Stimulated activated CD4-positive, alpha-beta T cell treated with anti-CD3 and anti-CD28 coated beads, TNF-alpha, amount 100 ng/mL, for 1 hour (primary cell): ENCODE measurements around the gene HEPACAM.
"Not testable (repeated sequence)": the region's sequence is repeated elsewhere in the genome, so short reads cannot be mapped to it uniquely, and the experiment has no call there.

Experiments
- DNase-seq, 3 donors: peaks; one replicate each; pipeline ENCODE4 v3.0.0-alpha.2; 2020; ENCODE audit warnings: low read depth in 3 of 3, low spot score in 1 of 3

Gene HEPACAM

GRCh38 chr11:124935548-124936514, at the start of gene HEPACAM:
TSS of gene HEPACAM (minus strand) at chr11:124936047. CDS start at chr11:124936006, 41 bp downstream.
- DNase-seq = no peak

GRCh38 chr11:124984512-124984854, 48.6 kb upstream of the HEPACAM start:
- no peak for DNase-seq

DNA sequence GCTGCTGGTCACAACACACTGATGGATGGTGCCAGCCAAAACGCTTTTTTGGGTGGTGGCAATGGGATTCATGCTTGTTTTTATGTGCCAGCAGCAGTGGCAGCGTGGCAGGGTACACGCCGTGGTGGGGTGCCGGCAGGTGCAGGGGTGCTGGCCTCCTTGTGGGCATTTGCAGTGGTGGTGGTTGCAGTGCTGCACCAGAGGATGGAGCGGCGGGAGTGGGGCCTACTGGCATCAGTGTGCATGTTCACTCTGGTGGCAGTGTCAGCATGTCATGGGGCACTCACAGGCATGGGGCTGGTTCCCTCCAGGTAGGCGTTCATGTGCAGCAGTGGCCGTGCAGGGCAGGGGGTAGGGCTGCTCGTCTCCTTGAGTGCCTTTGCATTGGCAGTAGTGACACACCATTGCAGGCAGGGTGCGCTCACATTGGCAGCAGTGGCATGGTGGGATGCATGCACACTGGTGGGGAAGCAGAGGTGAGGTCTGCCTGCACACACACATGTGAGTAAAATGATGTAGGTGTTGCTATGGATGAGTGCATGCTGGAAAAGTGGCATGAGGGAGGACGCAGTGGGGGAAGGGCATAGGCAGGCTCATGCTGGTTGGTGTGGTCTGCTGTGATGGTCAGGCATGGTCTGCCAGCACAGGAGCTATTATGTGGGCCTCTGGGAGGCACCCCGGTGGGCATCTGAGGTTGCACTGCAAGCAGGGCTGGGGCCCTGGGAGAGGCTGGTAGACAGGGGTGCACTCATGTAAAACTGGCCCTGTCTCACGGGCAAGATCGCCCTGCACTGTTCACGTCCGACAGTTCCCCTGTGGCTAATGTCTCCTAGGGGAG, 48.0 kb upstream of the HEPACAM start:
- no peak for DNase-seq

- DNase-seq = no peak
These were observed 46.2 kb upstream of the HEPACAM start for GRCh38 chr11:124982043-124982442.

DNA sequence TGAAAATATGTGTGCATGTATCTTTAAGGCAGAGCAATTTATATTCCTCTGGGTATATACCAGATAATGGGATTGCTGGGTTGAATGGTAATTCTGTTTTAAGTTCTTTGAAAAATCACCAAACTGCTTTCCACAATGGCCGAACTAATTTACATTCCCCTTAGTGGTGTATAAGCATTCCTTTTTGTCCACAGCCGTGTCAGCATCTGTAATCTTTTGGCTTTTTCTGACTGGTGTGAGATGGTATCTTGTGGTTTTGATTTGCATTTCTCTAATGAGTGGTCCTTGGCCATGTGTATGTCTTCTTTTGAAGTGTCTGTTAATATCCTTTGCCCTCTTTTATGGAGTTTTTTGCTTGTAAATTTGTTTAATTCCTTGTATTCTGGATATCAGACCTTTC, 42.5 kb upstream of the HEPACAM start:
- DNase-seq = no peak

GRCh38 chr11:124977006-124977405, 41.2 kb upstream of the HEPACAM start:
- no peak for DNase-seq

DNA sequence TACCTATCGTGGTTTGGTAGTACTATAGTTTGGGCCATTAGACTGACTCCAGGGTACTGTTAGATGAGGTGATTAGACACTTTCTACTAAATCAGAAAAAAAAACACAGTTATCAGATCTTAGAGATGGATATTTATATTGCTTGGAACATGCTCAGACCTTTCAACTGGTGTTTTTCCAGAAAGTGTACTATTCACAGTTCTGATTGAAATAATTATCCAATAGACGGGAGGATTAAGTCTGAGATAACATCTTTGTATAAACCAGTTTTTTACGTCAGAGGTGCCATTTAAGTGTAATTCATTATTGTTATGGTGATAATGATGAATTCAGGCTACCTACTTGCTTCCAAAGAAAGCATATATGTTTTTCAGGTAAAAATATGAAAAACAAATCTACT, 40.7 kb upstream of the HEPACAM start:
- DNase-seq = no peak

- no peak for DNase-seq
These were observed 36.0 kb upstream of the HEPACAM start for GRCh38 chr11:124971810-124972209.

DNA sequence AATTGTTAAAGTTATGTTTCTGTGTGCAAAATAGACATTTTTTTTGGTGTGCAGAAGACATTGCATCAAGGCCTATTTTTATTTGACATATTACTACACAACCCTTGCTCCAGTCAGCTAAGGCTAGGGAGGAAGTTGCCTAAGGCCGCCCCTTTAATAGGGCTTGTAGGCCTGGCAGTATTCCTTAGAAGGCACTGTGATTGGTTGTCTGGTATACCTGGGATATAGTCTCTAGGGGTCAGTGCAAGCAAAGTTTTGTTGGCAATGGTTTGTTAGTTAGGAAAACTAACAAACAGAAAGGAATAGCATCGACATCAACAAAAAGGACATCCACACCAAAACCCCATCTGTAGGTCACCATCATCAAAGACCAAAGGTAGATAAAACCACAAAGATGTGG, 35.1 kb upstream of the HEPACAM start:
- DNase-seq = no peak

GRCh38 chr11:124968197-124968596, 32.4 kb upstream of the HEPACAM start:
- DNase-seq = not testable (repeated sequence)

GRCh38 chr11:124961972-124962609, 26.2 kb upstream of the HEPACAM start:
- DNase-seq = no peak

- DNase-seq = no peak
These were observed 19.2 kb upstream of the HEPACAM start for GRCh38 chr11:124955035-124955434.

DNA sequence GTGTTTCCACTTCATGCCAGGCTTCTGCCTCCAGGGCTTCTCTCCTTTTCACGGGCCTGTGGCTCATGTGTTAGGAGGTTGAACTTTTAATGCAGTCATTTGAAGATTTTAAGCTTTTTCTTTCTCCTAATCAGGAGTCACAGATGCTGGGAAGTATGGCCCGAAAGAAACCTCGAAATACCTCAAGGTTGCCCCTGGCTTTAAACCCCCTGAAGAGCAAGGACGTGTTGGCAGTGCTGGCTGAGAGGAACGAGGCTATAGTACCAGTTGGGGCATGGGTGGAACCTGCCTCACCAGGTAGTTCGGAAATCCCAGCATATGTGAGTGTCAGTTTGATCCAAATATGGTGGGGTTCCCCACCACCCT, 18.7 kb upstream of the HEPACAM start:
- DNase-seq = no peak

- DNase-seq = peak; percentile 82 to 91 (median 82)
These were observed 18.1 kb upstream of the HEPACAM start, which contains the start of gene CCDC15 for GRCh38 chr11:124953753-124954589. TSS of gene CCDC15 (plus strand) at chr11:124954202. CDS start at chr11:124954733, 531 bp downstream.

DNA sequence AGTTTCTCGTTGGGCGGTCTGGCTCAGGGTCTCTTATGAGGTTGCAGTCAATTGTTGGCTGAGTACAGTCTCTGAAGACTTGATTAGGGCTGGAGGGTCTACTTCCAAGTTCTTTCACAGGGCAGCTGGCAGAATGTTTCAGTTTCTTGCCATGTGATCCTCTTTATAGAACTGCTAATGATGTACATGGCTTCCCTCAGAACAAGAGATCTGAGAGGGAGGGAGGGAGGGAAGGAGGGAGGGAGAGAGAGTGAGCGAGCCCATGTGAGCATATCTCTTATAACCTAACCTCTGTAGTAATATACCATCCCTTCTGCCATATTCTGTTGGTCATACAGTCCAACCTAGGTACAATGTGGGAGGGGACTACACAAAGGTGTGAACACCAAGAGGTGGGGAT, 15.5 kb upstream of the HEPACAM start:
- DNase-seq = no peak

DNA sequence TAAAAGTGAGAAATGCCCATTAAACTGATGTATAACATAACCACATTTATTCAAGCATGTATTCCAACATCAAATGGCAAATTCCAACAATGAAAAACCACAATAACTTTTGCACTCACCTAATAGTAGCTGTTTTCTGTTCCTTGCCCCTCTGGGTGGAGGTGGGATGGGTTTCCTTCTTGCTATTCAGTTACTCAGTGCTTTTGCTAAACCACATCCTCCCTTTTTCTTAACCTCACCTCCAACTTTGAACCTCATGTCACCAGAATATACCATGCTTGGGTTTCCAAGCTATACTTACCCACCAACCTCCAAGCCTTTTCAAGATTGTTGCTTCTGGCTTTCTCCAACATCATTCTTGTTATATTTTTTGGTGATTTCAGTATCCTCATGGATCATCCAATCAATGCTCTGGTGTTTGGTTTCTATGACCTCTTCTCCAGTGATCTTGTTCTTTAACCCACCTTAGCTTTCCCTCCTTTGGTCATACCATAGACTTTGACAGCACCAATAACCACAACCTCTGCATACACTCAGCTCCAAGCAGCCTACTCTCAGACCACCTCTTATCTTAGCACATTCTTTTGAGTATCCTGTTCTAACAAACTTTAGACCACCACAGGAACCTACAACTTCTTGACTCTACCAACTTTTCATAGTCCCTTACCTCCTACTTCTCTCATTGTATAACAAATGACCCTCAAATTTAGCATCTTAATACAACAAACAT, 14.9 kb upstream of the HEPACAM start:
- no peak for DNase-seq

DNA sequence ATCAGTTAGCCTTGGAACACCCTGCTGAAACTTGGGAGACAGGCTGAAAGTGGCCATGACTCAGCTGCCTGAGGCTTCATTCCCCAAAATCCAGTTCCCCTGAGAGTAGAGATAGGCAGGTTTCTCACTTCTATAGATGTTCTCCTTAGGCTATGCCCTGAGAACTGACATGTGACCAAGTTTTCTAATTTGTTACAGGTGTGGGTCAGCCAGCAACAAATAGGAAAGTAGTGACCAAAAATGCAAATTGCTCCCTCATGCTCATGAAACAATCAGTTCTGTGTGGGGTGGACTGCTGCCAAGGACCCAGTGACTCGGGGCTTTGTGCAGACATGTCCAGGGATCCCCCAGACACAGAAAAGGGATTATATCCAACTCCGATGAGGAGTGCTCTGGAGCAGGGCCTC, 10.9 kb upstream of the HEPACAM start:
- no peak for DNase-seq

GRCh38 chr11:124945826-124946225, 10.0 kb upstream of the HEPACAM start:
- no peak for DNase-seq

DNA sequence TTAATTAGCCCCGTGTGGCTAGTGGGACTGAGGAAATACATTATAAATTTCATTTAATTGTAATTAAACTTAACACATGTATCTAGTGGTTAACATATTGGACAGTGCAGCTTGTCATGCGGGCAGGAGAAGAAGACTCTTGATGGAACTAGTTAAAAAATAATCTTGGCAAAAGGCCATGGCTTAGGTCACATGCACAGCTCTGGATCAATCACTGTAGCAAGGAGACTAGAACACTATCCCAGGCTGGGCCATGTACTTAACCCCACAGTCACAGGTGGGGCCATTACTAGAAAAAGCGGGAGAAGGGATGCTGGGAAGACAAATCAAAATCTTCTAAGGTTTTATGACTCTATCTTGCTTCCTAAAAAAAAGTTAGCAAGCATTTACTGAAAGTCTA, 8.7 kb upstream of the HEPACAM start:
- DNase-seq = no peak

GRCh38 chr11:124943741-124944140, 7.9 kb upstream of the HEPACAM start:
- DNase-seq = no peak
